ENCODE data around the gene STXBP5.

- no peak for TF ChIP-seq KLF1 (tag by site-specific recombination; IDR thresholded peaks at IDR 0.05)
- TF ChIP-seq ZNF37A (tag by site-specific recombination; IDR thresholded peaks at IDR 0.05) = no peak
- TF ChIP-seq ZBTB21 (tag by site-specific recombination; IDR thresholded peaks at IDR 0.05) = no peak
- no peak for TF ChIP-seq HOXC10 (CRISPR knock-in tag; IDR thresholded peaks at IDR 0.05)
Observed at GRCh38 chr6:147274776-147275175, 70.6 kb downstream of the STXBP5 start.

Measured in HEK293 (cell line).